Kidney (tissue), 14 donors: Measurements from ENCODE around the gene SOX1. TPM values are rescaled to one million over a fixed set of nuclear protein-coding genes. Genes with fewer than 3 reads are reported as not detected.

ENCODE experiments used
- DNase-seq, 5 donors: peaks; one replicate each; pipeline ENCODE4 v3.0.0-alpha.2; 2013 to 2020
- FAIRE-seq: peaks from 2 replicates; lab custom pipeline; 2012; peaks lifted over from hg19 to GRCh38; lab: Jason Lieb, UNC
- H3K27ac ChIP-seq, 2 donors: one replicate each; pipeline ENCODE4 v1.7.0; 2013; ENCODE audit warnings: low read depth in 2 of 2, low read length in 2 of 2, inconsistent platforms in 1 of 2
- H3K27me3 ChIP-seq: one replicate; pipeline ENCODE4 v1.7.1; 2013; ENCODE audit warnings: low read length, inconsistent platforms; ENCODE audit not compliant: control insufficient read depth, insufficient read depth
- H3K36me3 ChIP-seq, 3 donors: one replicate each; pipeline versions ENCODE4 v1.7.0 to v1.7.1; 2013; ENCODE audit warnings: low read length in 3 of 3, control low read depth in 1 of 3, inconsistent platforms in 1 of 3; ENCODE audit not compliant: insufficient read depth in 3 of 3, control insufficient read depth in 2 of 3
- H3K4me1 ChIP-seq, 3 donors: one replicate each; pipeline versions ENCODE4 v1.7.0 to v1.7.1; 2013; ENCODE audit warnings: low read length in 3 of 3, inconsistent platforms in 1 of 3, low read depth in 1 of 3; ENCODE audit not compliant: control insufficient read depth in 2 of 3, insufficient read depth in 2 of 3
- H3K4me3 ChIP-seq, 3 donors: one replicate each; pipeline versions ENCODE4 v1.7.0 to v1.8.1; 2013; ENCODE audit warnings: low read length in 3 of 3, control low read depth in 1 of 3, inconsistent platforms in 1 of 3
- H3K9ac ChIP-seq, 3 donors: one replicate each; pipeline versions ENCODE4 v1.7.0 to v1.7.1; 2013; ENCODE audit warnings: low read length in 3 of 3, control low read depth in 1 of 3, inconsistent platforms in 1 of 3
- H3K9me3 ChIP-seq, 3 donors: one replicate each; pipeline versions ENCODE4 v1.7.0 to v1.7.1; 2013; ENCODE audit warnings: low read length in 3 of 3, control low read depth in 1 of 3, inconsistent platforms in 1 of 3; ENCODE audit not compliant: control insufficient read depth in 2 of 3, insufficient read depth in 1 of 3
- CTCF ChIP-seq: IDR thresholded peaks from 3 replicates; pipeline ENCODE4 v1.5.1; 2012; ENCODE audit warnings: mild to moderate bottlenecking, moderate library complexity, borderline replicate concordance; ENCODE audit not compliant: insufficient read depth; ENCODE audit errors: extremely low read depth
- intact Hi-C: fragments of 100-400 bp; cut with DNase I; formaldehyde crosslinking; loops from one replicate; pipeline ENCODE4 v1.11.1; 2022
- polyA plus RNA-seq: library from polyadenylated mRNA; stranded (reverse); fragments of 350-450 nt; fragmentation: Illumina TruSeq; extraction: RNeasy Lipid Tissue Mini Kit (QIAGEN cat#74804); gene quantifications from one replicate; pipeline ENCODE4 v1.2.3, GENCODE V29; 2014; ENCODE audit warnings: low read depth, low replicate concordance; ENCODE audit not compliant: insufficient read depth
- total RNA-seq: library from RNA; stranded (reverse); fragmentation: NEBNext Ultra II Directional; extraction: Animal tissue kit (Norgen Biotek cat#: 25700); gene quantifications from one replicate; pipeline ENCODE4 v1.2.1, GENCODE V29; 2021
- donor health status: control.
- donor health status: control.
- donor health status: control.
- donor health status: control.
- donor health status: control.
- donor health status: DM: yes; HTN: yes; CAD: no.
- donor health status: Normal renal cell carcinoma (clear cell type).

Gene SOX1
- total and polyA plus RNA-seq, 2 donors from 2014 or later = not detected

- intact Hi-C loops = no loop called here
- no peak for TF ChIP-seq CTCF
- Histone ChIP-seq H3K4me3 (no peak overlapping the region), H3K27ac (no peak overlapping the region), H3K36me3 (no peaks in the 10 kb centered on the region), H3K9me3 (no peaks in the 10 kb centered on the region), H3K4me1 (no peaks in the 10 kb centered on the region), H3K27me3 (peaks cover 74% of the 10 kb centered on the region), H3K9ac (no peak overlapping the region)
- no peak for DNase-seq
- no peak for FAIRE-seq
These were observed 6.6 kb upstream of the SOX1 start for GRCh38 chr13:112060282-112060830.

DNA sequence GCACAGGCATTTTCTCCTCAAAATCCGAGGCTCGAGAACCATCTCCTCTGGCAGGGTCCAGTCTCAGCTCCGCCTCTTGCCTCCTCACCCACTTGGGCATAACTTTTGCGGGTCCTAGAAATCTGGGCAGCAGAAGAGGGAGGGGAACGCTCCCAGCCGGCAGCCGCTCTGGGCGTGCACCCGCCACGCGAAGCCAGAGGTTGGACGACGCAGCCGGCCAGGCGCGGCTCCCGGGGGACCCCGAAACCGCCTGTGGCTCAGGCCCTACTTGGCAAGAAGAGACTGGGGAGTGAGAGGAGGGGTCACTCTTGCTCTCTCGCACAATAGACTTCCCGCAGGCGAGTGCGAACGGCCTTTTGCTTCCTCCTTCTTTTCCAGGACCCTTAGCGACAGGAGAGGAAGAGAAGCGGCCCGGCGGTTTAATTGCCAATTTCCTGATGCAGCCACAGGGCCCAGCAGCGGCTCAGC lies 6.0 kb upstream of the SOX1 start:
- H3K9ac ChIP-seq = no peak overlapping the region
- H3K4me1 ChIP-seq = no peaks in the 10 kb centered on the region
- no peak overlapping the region for H3K4me3 ChIP-seq
- FAIRE-seq (no peak), DNase-seq (no peak)
- H3K36me3 ChIP-seq = no peaks in the 10 kb centered on the region
- no peaks in the 10 kb centered on the region for H3K9me3 ChIP-seq
- H3K27ac ChIP-seq = no peak overlapping the region
- peaks cover 77% of the 10 kb centered on the region for H3K27me3 ChIP-seq
- intact Hi-C loops = no loop called here
- TF ChIP-seq CTCF = no peak

DNA sequence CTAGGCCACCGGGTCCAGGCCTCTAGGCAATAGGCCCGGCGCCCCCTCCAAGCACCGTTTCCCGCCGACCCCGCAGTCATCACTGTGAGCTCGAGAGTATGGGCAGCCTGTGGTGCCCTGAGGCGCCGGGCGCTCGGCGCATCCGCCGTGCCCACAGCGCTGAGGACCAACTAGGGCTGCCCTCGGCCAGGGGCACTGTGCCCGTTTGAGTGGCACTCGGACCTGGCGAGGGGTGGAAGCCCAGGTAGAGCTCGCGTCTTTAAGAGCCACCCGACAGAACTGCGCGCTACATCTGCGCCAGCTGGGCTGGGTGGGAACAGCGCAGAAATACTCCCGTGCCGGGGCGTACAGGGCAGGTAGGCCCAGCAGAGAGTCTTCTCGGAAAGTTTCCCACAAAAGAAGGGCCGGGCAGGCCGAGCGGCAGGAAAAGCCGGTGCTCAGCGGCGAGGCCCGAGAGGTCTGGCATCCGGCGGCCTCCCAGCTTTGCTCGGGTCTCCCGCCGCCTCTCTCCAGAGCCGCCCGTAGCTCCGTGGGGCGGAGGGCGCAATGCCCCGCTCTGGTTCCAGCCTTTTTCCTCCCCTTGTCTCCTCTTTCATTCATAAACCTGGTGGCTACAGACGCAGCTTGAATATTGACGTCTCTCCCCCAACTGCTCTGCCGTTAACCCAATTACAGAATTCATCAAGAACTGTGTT lies 5.4 kb upstream of the SOX1 start:
- Histone ChIP-seq H3K27ac (no peak overlapping the region), H3K9me3 (no peaks in the 10 kb centered on the region), H3K4me3 (no peak overlapping the region), H3K4me1 (no peaks in the 10 kb centered on the region), H3K9ac (no peak overlapping the region), H3K27me3 (peaks cover 77% of the 10 kb centered on the region), H3K36me3 (no peaks in the 10 kb centered on the region)
- no peak for DNase-seq
- intact Hi-C loops = no loop called here
- FAIRE-seq = no peak
- no peak for TF ChIP-seq CTCF
